DMS 273 (cell line): Measurements from ENCODE around the gene FOSL1.

Experiments
- DNase-seq: peaks from one replicate; lab custom pipeline; 2025; ENCODE audit not compliant: unreplicated experiment; lab: John Stamatoyannopoulos, UW

Gene FOSL1

GRCh38 chr11:65864706-65865471 lies 35.3 kb downstream of the FOSL1 start:
- DNase-seq, result no peak

- DNase-seq, result no peak
Observed at GRCh38 chr11:65863889-65864705, 36.1 kb downstream of the FOSL1 start.

DNA sequence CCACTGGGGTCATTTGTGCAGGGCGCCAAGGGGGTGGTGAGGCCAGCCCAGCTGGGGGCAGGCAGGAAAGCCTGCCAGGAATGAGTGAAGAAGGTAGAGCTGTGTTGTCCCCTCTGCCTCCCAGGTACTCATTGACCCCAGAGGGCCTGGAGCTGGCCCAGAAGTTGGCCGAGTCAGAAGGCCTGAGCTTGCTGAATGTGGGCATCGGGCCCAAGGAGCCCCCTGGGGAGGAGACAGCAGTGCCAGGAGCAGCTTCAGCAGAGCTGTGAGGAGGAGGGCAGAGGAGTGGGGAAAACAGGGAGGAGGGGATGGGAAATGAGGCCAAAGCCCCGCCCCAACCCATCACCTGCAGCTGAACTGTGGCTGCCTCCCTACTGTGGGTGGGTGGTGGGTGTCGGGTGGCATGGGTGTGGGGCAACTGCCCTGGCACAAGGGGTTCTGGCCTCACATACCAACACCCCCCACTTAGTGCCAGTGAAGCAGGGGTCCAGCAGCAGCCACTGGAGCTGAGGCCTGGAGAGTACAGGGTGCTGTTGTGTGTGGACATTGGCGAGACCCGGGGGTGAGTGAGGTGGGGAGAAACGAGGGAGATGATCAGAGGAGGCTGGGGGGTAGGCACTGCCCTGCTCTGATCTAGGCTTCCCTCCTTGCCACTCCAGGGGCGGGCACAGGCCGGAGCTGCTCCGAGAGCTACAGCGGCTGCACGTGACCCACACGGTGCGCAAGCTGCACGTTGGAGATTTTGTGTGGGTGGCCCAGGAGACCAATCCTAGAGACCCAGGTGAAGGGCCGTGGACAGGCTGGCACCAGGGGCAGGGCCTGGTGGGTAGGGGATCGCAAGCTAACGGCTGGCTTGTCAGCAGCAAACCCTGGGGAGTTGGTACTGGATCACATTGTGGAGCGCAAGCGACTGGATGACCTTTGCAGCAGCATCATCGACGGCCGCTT lies 37.0 kb downstream of the FOSL1 start:
- no peak for DNase-seq

DNA sequence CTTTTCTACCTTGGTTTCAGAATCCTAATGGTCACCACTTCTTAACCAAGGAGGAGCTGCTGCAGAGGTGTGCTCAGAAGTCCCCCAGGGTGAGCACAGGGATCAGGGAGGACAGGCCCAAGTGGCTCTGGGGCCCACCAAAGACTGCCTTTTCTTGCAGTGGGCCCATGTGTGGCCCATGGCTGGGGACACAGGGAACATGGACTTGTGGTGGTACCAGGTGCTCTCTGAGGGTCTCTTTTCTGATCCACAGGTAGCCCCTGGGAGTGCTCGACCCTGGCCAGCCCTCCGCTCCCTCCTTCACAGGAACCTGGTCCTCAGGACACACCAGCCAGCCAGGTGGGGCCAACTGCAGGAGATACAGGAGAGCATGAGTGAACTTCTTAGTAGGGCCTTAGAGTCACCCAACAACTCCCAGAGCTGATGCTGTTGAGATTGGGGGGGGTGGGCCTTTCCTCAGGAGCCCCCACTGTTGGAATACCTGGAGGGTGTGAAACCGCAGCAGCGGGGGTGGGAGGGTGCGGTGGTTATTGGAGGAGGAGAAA lies 37.9 kb downstream of the FOSL1 start:
- DNase-seq, result no peak

DNA sequence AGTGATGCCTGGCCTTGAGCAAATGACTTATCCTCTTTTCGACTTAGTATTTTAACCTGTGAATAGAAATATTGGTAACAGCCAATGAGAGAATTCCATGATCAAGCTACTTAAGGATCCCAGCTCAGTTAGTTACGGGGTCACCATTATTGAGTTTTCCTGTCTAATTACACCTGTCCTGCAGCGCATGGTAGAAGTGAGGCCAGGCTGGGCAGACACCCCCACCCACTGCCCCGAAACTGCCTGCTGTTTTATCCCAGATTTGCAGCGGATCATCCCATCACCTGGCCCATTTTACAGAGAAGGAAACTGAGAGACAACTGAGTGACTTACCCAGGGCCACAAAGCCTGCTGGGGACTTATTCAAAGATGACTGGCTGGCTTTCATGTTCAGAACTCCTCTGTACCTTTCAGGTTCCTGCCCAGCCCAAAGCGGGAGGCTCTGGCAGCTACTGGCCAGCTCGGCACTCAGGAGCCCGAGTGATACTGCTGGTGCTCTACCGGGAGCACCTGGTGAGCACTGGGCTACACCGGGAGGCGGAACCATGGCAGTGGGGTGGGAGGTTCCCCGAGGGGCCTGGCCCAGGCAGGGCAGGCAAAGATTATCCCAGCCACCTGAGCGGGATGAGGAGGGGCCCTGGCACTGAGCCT lies 38.5 kb downstream of the FOSL1 start:
- DNase-seq, result no peak

DNA sequence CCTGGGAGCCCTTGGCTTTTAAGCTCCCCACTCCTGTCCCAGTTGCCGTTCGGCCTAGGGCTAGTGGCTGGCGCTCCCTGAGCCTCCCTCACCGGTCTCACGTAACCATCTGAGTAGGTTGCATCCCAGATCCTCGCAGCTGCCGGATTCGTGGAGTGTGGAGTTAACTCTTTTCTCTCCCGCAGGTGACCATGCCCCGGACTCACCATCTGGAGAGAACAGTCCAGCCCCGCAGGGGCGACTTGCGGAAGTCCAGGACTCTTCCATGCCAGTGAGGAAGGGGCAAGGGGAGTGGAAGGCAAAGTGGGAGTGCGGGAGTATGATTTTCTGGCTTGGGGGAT lies 39.1 kb downstream of the FOSL1 start:
- DNase-seq, result peak; percentile 56

DNA sequence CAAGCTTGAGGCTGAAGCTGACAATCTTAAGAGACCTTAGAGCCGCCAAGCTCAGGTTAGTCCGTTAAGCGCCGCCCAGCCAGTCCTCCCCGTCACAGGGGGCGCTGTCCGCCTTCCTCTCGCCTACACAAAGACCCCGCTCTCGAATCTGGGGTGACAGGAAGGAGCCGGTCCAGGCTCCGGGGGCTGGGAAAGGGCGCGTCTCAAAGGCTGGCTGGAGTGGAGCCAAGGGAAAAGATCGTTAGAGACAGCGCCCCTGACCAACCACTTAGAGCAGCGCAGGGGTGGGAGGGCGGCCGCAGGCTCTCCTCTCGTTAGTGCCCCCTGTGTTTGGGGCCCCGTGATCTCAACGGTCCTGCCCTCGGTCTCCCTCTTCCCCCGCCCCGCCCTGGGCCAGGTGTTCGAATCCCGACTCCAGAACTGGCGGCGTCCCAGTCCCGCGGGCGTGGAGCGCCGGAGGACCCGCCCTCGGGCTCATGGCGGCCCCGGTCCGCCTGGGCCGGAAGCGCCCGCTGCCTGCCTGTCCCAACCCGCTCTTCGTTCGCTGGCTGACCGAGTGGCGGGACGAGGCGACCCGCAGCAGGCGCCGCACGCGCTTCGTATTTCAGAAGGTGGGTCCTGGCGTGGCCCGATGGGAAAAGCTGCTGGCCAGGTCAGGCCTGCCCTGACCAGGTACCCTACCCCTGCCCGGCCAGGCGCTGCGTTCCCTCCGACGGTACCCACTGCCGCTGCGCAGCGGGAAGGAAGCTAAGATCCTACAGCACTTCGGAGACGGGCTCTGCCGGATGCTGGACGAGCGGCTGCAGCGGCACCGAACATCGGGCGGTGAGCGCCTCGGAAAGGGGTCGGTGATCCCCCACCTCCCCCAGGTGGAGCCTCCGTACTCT lies 39.7 kb downstream of the FOSL1 start, which contains the start of gene MUS81:
Gene MUS81, plus strand, starts transcription at position 156 of the 887 bp plus-strand sequence. Its CDS starts 321 bp downstream, at position 477.
- DNase-seq, result peak; percentile 99

- DNase-seq, result no peak
Observed at GRCh38 chr11:65859812-65860277, 40.3 kb downstream of the FOSL1 start.

- DNase-seq, result peak; percentile 99
Observed at GRCh38 chr11:65859095-65859811, 40.9 kb downstream of the FOSL1 start.

DNA sequence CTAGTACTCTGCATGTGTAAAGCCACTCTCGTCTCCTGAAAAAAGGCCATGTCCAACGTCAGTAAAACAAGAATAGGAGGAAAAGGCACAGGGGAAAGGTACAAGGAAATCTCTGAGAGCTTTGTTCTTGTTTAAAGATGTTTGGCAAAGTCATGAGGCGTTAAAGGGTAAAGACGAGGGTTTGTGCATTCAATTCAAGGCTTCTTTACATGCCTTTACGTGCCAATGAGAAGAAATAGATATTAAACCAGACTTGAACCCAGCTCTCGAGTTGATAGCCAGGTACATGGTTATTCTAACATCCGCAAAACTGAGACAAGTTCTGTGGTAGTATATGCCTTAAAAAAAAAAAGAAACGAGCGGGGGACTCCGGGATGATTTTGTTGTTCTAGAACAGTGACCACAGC lies 41.5 kb downstream of the FOSL1 start:
- peak; percentile 56 for DNase-seq

- DNase-seq, result peak; percentile 98
Observed at GRCh38 chr11:65857853-65858680, 42.1 kb downstream of the FOSL1 start, which contains the start of gene CFL1. Gene CFL1, minus strand, starts transcription at chr11:65858180. Its CDS starts 81 bp downstream, at chr11:65858099.

GRCh38 chr11:65857500-65857852 lies 42.7 kb downstream of the FOSL1 start:
- DNase-seq, result peak; percentile 81

DNA sequence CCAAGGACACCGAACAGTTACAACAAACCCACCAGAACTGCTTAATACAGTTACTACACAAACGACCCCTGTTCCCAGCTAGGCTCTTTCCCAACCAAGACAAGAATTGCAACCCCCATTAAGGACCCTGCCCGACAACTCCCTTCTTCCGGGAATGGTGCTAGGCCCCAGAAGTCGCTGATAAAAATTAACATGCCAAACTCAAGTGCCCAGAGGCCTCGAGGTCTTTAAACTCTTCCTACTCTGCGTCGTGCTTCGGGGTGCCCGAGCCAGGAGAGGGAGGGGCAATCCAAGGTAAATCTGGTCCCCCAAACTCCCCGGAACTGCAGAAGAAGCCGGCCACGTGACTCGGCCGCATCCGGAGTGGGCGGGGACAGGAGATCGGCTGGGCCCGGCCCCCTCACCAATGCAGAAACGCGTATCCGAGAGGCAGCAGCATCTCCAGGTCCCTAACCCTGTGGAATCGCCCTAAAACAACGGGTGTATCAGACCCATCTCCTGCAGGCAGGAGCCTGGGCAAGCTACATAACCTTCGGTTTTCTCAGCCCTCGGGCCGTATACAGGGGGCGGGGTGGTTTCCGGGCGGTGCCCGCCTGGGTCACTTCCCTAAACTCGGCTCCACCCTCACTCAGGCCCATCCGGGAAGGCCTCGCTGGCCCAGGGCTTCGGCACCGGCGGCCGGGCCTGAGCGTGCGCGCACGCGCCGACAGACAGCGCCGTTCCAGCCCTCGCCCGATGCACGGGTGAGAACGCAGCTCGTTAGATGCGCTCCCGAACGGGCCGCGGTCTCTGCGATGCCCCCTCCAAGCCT lies 43.3 kb downstream of the FOSL1 start:
- peak; percentile 82 for DNase-seq

GRCh38 chr11:65855927-65856363 lies 44.2 kb downstream of the FOSL1 start:
- no peak for DNase-seq

- DNase-seq, result no peak
Observed at GRCh38 chr11:65854852-65855837, 45.0 kb downstream of the FOSL1 start.
